Measurements from ENCODE around the gene TNS4. TPM values are rescaled to one million over a fixed set of nuclear protein-coding genes. Genes with fewer than 3 reads are reported as not detected.
A peak's percentile ranks its signal among the peaks of the same experiment; 100 is the strongest.

Gene TNS4
- total RNA-seq, 1 donor from 2014 or later = not detected

DNA sequence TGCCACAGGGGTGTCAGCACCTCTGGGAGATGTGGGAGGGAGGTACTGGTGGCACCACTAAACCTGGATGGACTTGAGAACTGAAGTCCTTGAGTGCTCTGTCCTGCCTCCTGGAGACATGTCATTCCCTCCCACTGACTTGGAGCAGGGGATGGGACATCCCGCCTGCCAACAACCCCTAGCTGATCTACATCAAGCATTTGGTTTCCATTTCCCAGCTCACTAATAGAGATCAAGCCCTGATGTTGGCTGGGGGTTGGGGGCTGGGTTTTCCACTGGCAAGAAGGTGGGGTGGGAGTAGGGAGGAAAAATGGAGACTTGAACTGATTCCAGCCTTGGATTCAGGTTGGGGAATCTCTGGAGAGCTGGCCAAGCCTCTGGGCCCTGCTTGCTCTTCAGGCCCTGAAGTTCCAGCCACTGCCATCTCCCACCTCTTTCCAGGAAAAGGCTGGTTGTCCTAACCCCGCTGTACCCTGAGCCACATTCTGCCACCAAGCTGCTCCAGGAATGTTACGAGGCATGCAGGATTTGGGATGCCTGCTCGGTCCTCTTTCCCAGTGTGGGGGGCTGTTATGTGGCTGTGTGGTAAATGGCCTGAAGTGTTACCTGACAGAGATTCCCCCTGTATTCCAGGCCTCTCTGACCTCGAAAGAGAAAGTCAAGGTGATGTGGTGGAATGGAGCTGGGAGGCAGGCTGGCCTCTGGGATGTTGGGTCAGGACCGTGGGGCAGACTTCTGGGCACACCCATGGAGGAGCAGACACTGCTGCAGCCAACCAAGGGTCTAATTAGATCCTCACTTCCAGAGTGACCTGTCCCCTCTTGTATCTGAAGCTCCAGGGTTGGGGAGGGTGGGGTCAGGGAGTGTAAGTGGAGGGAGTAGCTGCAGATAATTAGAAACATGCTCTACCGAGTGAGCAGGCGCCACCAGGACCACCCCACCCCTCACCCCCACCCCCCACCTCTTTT is 41.5 kb downstream of the TNS4 start:
- Histone ChIP-seq H3K4me1 (ENCODE audit: insufficient read depth, low read length) (peaks cover 21% of the 10 kb centered on the region), H3K27ac (ENCODE audit: low read depth, low read length) (no peak overlapping the region)
- FAIRE-seq = no peak

DNA sequence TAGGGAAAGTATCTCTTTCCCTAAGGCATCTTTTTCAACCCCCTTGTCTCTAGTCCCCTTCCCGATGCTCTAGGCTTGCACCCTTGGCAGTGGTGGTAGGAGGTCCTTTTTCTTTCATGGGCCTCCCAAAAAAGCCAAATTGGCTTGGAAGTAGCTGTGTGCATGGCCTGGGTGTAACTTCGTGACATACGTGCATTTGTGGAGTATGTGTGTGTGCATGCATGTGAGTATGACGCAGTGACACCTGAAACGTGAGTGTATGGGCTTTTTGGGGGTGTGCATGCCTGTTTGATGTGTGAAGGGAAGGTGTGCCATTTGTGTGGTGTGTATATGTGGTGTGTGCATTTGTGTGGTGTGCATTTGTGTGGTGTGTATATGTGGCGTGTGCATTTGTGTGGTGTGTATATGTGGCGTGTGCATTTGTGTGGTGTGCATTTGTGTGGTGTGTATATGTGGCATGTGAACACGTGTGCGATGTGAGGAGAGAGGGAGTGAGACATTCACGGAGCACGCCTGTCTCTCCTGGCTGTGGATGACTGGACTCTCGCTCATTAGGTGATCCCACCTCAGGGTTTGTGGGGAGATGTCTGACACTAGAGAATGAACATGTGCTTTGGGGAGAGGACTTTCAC is 42.5 kb downstream of the TNS4 start:
- H3K27ac ChIP-seq (ENCODE audit: low read depth, low read length) = no peak overlapping the region

More for the DNA sequence above, 41.5 kb downstream of the TNS4 start:
- H3K4me2 ChIP-seq (ENCODE audit: low read length) = no peak overlapping the region
- Mint-ChIP-seq H3K4me3 (ENCODE audit: unreplicated experiment) (no peak overlapping the region), H3K36me3 (ENCODE audit: low read depth, unreplicated experiment) (peaks cover 22% of the 10 kb centered on the region), H3K27ac (ENCODE audit: unreplicated experiment) (no peak overlapping the region), H3K4me1 (ENCODE audit: low read depth, unreplicated experiment) (peaks cover 20% of the 10 kb centered on the region), H3K9me3 (ENCODE audit: unreplicated experiment) (no peaks in the 10 kb centered on the region), H3K27me3 (ENCODE audit: low read depth, unreplicated experiment) (peaks cover 6% of the 10 kb centered on the region)
- TF ChIP-seq EZH2 (IDR thresholded peaks at IDR 0.05; ENCODE audit: insufficient read depth, low read length) = no peak
- TF ChIP-seq, protein P1, sequence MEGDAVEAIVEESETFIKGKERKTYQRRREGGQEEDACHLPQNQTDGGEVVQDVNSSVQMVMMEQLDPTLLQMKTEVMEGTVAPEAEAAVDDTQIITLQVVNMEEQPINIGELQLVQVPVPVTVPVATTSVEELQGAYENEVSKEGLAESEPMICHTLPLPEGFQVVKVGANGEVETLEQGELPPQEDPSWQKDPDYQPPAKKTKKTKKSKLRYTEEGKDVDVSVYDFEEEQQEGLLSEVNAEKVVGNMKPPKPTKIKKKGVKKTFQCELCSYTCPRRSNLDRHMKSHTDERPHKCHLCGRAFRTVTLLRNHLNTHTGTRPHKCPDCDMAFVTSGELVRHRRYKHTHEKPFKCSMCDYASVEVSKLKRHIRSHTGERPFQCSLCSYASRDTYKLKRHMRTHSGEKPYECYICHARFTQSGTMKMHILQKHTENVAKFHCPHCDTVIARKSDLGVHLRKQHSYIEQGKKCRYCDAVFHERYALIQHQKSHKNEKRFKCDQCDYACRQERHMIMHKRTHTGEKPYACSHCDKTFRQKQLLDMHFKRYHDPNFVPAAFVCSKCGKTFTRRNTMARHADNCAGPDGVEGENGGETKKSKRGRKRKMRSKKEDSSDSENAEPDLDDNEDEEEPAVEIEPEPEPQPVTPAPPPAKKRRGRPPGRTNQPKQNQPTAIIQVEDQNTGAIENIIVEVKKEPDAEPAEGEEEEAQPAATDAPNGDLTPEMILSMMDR (IDR thresholded peaks at IDR 0.05; ENCODE audit: insufficient read depth, low read depth, low read length) = no peak
- H3K9ac ChIP-seq (ENCODE audit: low read length) = no peak overlapping the region
- H3K36me3 ChIP-seq (ENCODE audit: insufficient read depth, low read length) = peaks cover 16% of the 10 kb centered on the region
- no peaks in the 10 kb centered on the region for H3K27me3 ChIP-seq (ENCODE audit: insufficient read depth, low read length)
- no peak for DNase-seq (ENCODE audit: low read depth)
- H2AFZ ChIP-seq (ENCODE audit: low read depth, low read length) = no peak overlapping the region
- no peaks in the 10 kb centered on the region for H4K20me1 ChIP-seq (ENCODE audit: insufficient read depth, low read length)
- H3K9me3 ChIP-seq (ENCODE audit: insufficient read depth, low read depth, low read length) = no peaks in the 10 kb centered on the region
- no peaks in the 10 kb centered on the region for H3K79me2 ChIP-seq (ENCODE audit: insufficient read depth, low read length)
- no peak overlapping the region for H3K4me3 ChIP-seq (ENCODE audit: insufficient read depth, low read depth, low read length)

More for the DNA sequence above, 42.5 kb downstream of the TNS4 start:
- Histone ChIP-seq H4K20me1 (ENCODE audit: insufficient read depth, low read length) (peaks cover 5% of the 10 kb centered on the region), H3K4me2 (ENCODE audit: low read length) (peak overlapping the region; percentile 72), H3K27me3 (ENCODE audit: insufficient read depth, low read length) (no peaks in the 10 kb centered on the region), H3K9ac (ENCODE audit: low read length) (no peak overlapping the region), H2AFZ (ENCODE audit: low read depth, low read length) (no peak overlapping the region), H3K4me1 (ENCODE audit: insufficient read depth, low read length) (peaks cover 29% of the 10 kb centered on the region), H3K79me2 (ENCODE audit: insufficient read depth, low read length) (no peaks in the 10 kb centered on the region), H3K9me3 (ENCODE audit: insufficient read depth, low read depth, low read length) (no peaks in the 10 kb centered on the region), H3K36me3 (ENCODE audit: insufficient read depth, low read length) (peaks cover 22% of the 10 kb centered on the region), H3K4me3 (ENCODE audit: insufficient read depth, low read depth, low read length) (no peak overlapping the region)
- H3K4me3 Mint-ChIP-seq (ENCODE audit: unreplicated experiment) = no peak overlapping the region
- TF ChIP-seq, protein P1 (IDR thresholded peaks at IDR 0.05; ENCODE audit: insufficient read depth, low read depth, low read length) = no peak
- no peak for TF ChIP-seq EZH2 (IDR thresholded peaks at IDR 0.05; ENCODE audit: insufficient read depth, low read length)
- DNase-seq (ENCODE audit: low read depth) (no peak), FAIRE-seq (peak; percentile 47)
- peaks cover 23% of the 10 kb centered on the region for H3K36me3 Mint-ChIP-seq (ENCODE audit: low read depth, unreplicated experiment)
- H3K27ac Mint-ChIP-seq (ENCODE audit: unreplicated experiment) = no peak overlapping the region
- no peaks in the 10 kb centered on the region for H3K9me3 Mint-ChIP-seq (ENCODE audit: unreplicated experiment)
- peaks cover 25% of the 10 kb centered on the region for H3K4me1 Mint-ChIP-seq (ENCODE audit: low read depth, unreplicated experiment)
- H3K27me3 Mint-ChIP-seq (ENCODE audit: low read depth, unreplicated experiment) = no peaks in the 10 kb centered on the region

Data from astrocyte (in vitro differentiated cells and primary cell).